Neuronal stem cell (in vitro differentiated cells): Measurements from ENCODE around the gene EPB41L5.

ENCODE experiments used
- DNase-seq: peaks from one replicate; pipeline ENCODE4 v3.0.0-alpha.2; 2013; ENCODE audit warnings: low spot score
- H2AFZ ChIP-seq: one replicate; pipeline ENCODE4 v1.6.1; 2013; ENCODE audit warnings: mild to moderate bottlenecking, low read length, inconsistent platforms
- H2AK5ac ChIP-seq: 2 replicates; pipeline ENCODE4 v1.6.1; 2013; ENCODE audit warnings: low read depth, mild to moderate bottlenecking, inconsistent platforms, low read length, moderate library complexity, mixed read lengths
- H2BK120ac ChIP-seq: 2 replicates; pipeline ENCODE4 v1.6.1; 2013; ENCODE audit warnings: low read depth, mild to moderate bottlenecking, inconsistent platforms, low read length, moderate library complexity, mixed read lengths
- H2BK12ac ChIP-seq: one replicate; pipeline ENCODE4 v1.6.1; 2013; ENCODE audit warnings: low read length, inconsistent platforms
- H2BK15ac ChIP-seq: 2 replicates; pipeline ENCODE4 v1.6.1; 2013; ENCODE audit warnings: mild to moderate bottlenecking, low read length, inconsistent platforms, mixed read lengths
- H2BK5ac ChIP-seq: one replicate; pipeline ENCODE4 v1.6.1; 2013; ENCODE audit warnings: inconsistent platforms, mild to moderate bottlenecking, low read length, moderate library complexity
- H3K14ac ChIP-seq: one replicate; pipeline ENCODE4 v1.6.1; 2013; ENCODE audit warnings: low read length, inconsistent platforms
- H3K18ac ChIP-seq: 2 replicates; pipeline ENCODE4 v1.6.1; 2013; ENCODE audit warnings: low read length, inconsistent platforms
- H3K23ac ChIP-seq: 2 replicates; pipeline ENCODE4 v1.6.1; 2013; ENCODE audit warnings: low read depth, mild to moderate bottlenecking, mixed read lengths, low read length, inconsistent platforms; ENCODE audit not compliant: poor library complexity
- H3K27ac ChIP-seq: replicated peaks from 3 replicates; pipeline ENCODE4 v1.5.1; 2013; ENCODE audit warnings: low read length, inconsistent platforms
- H3K27me3 ChIP-seq, 3 experiments: 2 replicates each; pipeline ENCODE4 v1.6.1; 2013; ENCODE audit warnings: low read length in 3 of 3, mild to moderate bottlenecking in 2 of 3, inconsistent platforms in 1 of 3, low read depth in 1 of 3, mixed read lengths in 1 of 3, moderate library complexity in 1 of 3; ENCODE audit not compliant: control insufficient read depth in 3 of 3, insufficient read depth in 3 of 3
- H3K36me3 ChIP-seq, 2 donors: replicated peaks in 1 of 2; 2 replicates each; pipeline ENCODE4 v1.6.1; 2013; ENCODE audit warnings: low read length in 2 of 2; ENCODE audit not compliant: control insufficient read depth in 2 of 2, insufficient read depth in 2 of 2
- H3K4ac ChIP-seq: 2 replicates; pipeline ENCODE4 v1.6.1; 2013; ENCODE audit warnings: inconsistent platforms, mild to moderate bottlenecking, low read length, moderate library complexity
- H3K4me1 ChIP-seq, 2 donors: 1 replicate in 1 of 2; 2 replicates in 1 of 2; pipeline ENCODE4 v1.6.1; 2013; ENCODE audit warnings: low read length in 2 of 2, low read depth in 1 of 2; ENCODE audit not compliant: control insufficient read depth in 2 of 2, insufficient read depth in 1 of 2
- H3K4me2 ChIP-seq: one replicate; pipeline ENCODE4 v1.6.1; 2013; ENCODE audit warnings: mild to moderate bottlenecking, low read length, inconsistent platforms; ENCODE audit not compliant: insufficient read depth, poor library complexity, severe bottlenecking
- H3K4me3 ChIP-seq, 2 donors: 2 replicates each; pipeline ENCODE4 v1.5.1; 2013; ENCODE audit warnings: low read length in 2 of 2, mild to moderate bottlenecking in 2 of 2, inconsistent platforms in 1 of 2, moderate library complexity in 1 of 2
- H3K79me1 ChIP-seq: one replicate; pipeline ENCODE4 v1.6.1; 2013; ENCODE audit warnings: low read depth, mild to moderate bottlenecking, inconsistent platforms, low read length, moderate library complexity
- H3K9ac ChIP-seq: one replicate; pipeline ENCODE4 v1.6.1; 2013; ENCODE audit warnings: mild to moderate bottlenecking, low read depth, low read length, inconsistent platforms; ENCODE audit not compliant: poor library complexity
- H3K9me3 ChIP-seq, 2 donors: replicated peaks in 1 of 2; 2 replicates each; pipeline versions ENCODE3 to v1.6.1; 2013; ENCODE audit warnings: low read length in 2 of 2, mild to moderate bottlenecking in 2 of 2, inconsistent platforms in 1 of 2, low read depth in 1 of 2, mixed read lengths in 1 of 2, moderate library complexity in 1 of 2; ENCODE audit not compliant: control insufficient read depth in 2 of 2, insufficient read depth in 1 of 2
- H4K8ac ChIP-seq: one replicate; pipeline ENCODE4 v1.6.1; 2013; ENCODE audit warnings: low read depth, mild to moderate bottlenecking, inconsistent platforms, low read length, moderate library complexity
- H4K91ac ChIP-seq: one replicate; pipeline ENCODE4 v1.6.1; 2013; ENCODE audit warnings: low read length, low read depth, mild to moderate bottlenecking, inconsistent platforms; ENCODE audit not compliant: poor library complexity
- WGBS, 2 donors: extraction: QIAGEN DNeasy Blood & Tissue Kit; methylation state at CpG; one replicate each; pipeline ENCODE4 v1.1.7; 2013; ENCODE audit warnings: missing lambda C conversion rate in 2 of 2, mixed read lengths in 1 of 2; ENCODE audit not compliant: insufficient read length in 2 of 2, insufficient replicate concordance in 1 of 2; ENCODE audit errors: extremely low coverage in 2 of 2; 5-methylcytosine and 5-hydroxymethylcytosine counted together

The EPB41L5 gene

DNA sequence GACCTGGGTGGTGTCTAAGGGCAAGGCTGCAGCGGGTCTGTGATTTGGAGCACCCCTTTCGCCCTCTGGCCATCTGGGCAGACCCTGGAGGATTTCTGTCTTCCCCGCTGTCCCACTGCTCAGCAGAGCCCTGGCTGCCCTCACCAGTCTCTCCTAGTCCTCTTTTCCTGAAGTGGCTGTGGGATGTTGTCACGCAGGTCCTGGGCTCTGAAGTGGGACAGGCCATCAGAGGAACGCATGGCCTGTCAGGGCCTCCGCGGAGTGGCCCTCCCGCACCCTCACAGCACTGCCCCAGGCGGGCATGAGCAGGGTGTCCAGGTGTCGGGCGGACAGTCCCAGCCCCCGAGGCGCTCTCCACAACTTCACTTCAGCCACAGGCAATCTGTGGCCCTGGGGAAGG, 211.4 kb downstream of the EPB41L5 start:
- H3K27ac ChIP-seq, result no peak overlapping the region

DNA sequence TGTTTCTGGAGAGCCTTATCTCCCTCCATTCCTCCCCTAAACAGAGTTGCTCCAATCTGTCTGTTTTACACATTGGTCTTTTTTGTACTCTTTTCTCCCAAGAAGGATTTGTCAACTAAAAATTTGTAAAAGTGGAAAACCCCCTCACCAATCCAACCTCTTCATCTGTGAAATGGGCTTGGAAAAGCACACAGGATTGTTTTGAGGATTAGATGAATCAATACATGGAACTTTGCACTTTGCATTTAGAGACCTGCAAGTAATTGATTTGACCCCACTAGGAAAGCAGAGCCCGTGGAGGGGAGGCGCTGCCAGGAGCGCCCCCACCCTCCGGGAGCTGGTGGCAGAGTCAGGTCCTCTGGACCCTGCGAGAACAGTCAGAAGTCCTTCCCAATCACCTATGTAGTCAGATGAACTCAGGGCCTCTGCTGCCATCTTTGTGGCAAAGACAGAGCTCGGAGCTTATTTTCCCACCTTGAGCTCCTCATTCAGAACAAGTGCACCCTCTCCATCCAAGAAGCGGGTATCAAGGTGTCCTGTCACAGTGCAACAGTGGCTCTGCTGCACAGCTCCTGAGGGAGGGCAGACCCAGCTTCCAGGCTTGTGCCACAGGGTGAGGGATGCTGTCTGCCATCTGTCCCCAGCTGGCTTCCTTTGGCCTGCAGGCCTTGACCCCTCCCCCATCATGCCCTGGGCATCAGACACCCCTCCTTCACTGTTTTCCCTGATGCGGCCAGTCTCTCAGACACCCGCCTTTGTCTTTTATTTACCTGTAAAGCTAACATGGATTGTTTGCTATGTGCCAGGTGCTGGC, 212.1 kb downstream of the EPB41L5 start:
- peaks cover 0 to 10% of the 10 kb centered on the region in 2 donors for H3K36me3 ChIP-seq
- H3K23ac ChIP-seq, result no peak overlapping the region
- H3K4me1 ChIP-seq, result no peaks in the 10 kb centered on the region
- no peak overlapping the region for H3K14ac ChIP-seq
- H2BK120ac ChIP-seq, result no peak overlapping the region
- H2BK15ac ChIP-seq, result no peak overlapping the region
- H2BK5ac ChIP-seq, result no peak overlapping the region
- H3K9me3 ChIP-seq, result peaks cover 9 to 14% of the 10 kb centered on the region in 2 donors
- H3K27me3 ChIP-seq, result peaks cover 0 to 63% (median 8%) of the 10 kb centered on the region in 3 experiments
- no peak overlapping the region for H4K91ac ChIP-seq
- no peak overlapping the region for H2AFZ ChIP-seq
- DNase-seq, result no peak
- no peak overlapping the region for H3K18ac ChIP-seq
- peaks cover 6% of the 10 kb centered on the region for H3K79me1 ChIP-seq
- no peak overlapping the region for H3K4me2 ChIP-seq
- WGBS, 2 donors, result no CpG with 5 or more reads among the region's 9 CpGs
- no peak overlapping the region for H3K4ac ChIP-seq
- H3K4me3 ChIP-seq, result no peak overlapping the region
- H3K27ac ChIP-seq, result no peak overlapping the region
- H2AK5ac ChIP-seq, result no peak overlapping the region
- no peak overlapping the region for H3K9ac ChIP-seq
- no peak overlapping the region for H4K8ac ChIP-seq
- no peak overlapping the region for H2BK12ac ChIP-seq

More for the DNA sequence above, 211.4 kb downstream of the EPB41L5 start:
- H2AK5ac ChIP-seq, result peak overlapping the region; percentile 23
- no peak overlapping the region for H3K4ac ChIP-seq
- H3K36me3 ChIP-seq, result peaks cover 2 to 10% of the 10 kb centered on the region in 2 donors
- peak overlapping the region; percentile 25 for H3K18ac ChIP-seq
- H3K4me2 ChIP-seq, result no peak overlapping the region
- no peak overlapping the region for H3K14ac ChIP-seq
- H3K9me3 ChIP-seq, result peaks cover 9 to 14% of the 10 kb centered on the region in 2 donors
- no peaks in the 10 kb centered on the region for H3K4me1 ChIP-seq
- H4K8ac ChIP-seq, result no peak overlapping the region
- peak overlapping the region; percentile 46 for H3K9ac ChIP-seq
- peak overlapping the region; percentile 20 for H2BK15ac ChIP-seq
- H2AFZ ChIP-seq, result peak overlapping the region; percentile 98
- H3K79me1 ChIP-seq, result peaks cover 6% of the 10 kb centered on the region
- no peak overlapping the region for H4K91ac ChIP-seq
- peak overlapping the region in 1 of 2 donors; percentile 54 for H3K4me3 ChIP-seq
- peak overlapping the region; percentile 52 for H2BK12ac ChIP-seq
- peaks cover 0 to 56% (median 8%) of the 10 kb centered on the region in 3 experiments for H3K27me3 ChIP-seq
- no peak overlapping the region for H2BK5ac ChIP-seq
- WGBS, 2 donors, result no CpG with 5 or more reads among the region's 13 CpGs
- H3K23ac ChIP-seq, result peak overlapping the region; percentile 19
- no peak for DNase-seq
- H2BK120ac ChIP-seq, result peak overlapping the region; percentile 11

DNA sequence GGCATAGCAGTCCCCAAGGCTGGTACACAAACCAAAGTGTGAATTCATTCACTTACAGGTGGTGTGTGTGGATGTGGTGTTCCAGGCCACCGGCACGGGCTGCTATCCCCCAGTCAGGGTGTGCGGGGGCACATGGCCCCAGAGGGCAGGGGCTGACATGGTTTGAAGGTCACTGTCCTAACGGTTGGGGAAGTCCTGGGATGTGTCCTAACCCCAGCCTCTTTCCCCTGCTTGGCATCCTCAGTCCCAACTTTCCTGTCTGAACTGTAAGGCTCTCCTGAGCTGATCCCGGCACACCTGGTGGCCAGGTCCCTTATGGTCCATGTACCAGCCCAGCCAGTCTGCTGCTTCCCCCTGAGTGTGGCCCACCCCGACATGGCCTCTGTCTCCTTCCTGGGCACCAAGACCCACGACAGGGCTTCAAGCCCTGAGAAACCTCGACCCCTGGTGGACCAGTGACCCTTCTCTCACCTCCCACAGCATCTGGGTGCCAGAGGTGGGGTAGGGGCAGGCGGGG, 212.7 kb downstream of the EPB41L5 start:
- Histone ChIP-seq H2BK15ac (peak overlapping the region; percentile 50), H3K4me3 (no peak overlapping the region), H3K79me1 (peaks cover 6% of the 10 kb centered on the region), H4K8ac (no peak overlapping the region), H2BK12ac (peak overlapping the region; percentile 33), H2BK5ac (peak overlapping the region; percentile 76), H3K27ac (no peak overlapping the region), H3K4ac (no peak overlapping the region), H4K91ac (no peak overlapping the region), H3K27me3 (peaks cover 0 to 65% (median 8%) of the 10 kb centered on the region in 3 experiments), H2AK5ac (peak overlapping the region; percentile 8), H2BK120ac (no peak overlapping the region), H2AFZ (no peak overlapping the region), H3K23ac (peak overlapping the region; percentile 60), H3K36me3 (peaks cover 0 to 10% of the 10 kb centered on the region in 2 donors), H3K9me3 (peaks cover 9 to 14% of the 10 kb centered on the region in 2 donors), H3K4me1 (no peaks in the 10 kb centered on the region), H3K4me2 (no peak overlapping the region), H3K18ac (no peak overlapping the region), H3K9ac (no peak overlapping the region), H3K14ac (no peak overlapping the region)
- no CpG with 5 or more reads among the region's 9 CpGs for WGBS, 2 donors
- no peak for DNase-seq

DNA sequence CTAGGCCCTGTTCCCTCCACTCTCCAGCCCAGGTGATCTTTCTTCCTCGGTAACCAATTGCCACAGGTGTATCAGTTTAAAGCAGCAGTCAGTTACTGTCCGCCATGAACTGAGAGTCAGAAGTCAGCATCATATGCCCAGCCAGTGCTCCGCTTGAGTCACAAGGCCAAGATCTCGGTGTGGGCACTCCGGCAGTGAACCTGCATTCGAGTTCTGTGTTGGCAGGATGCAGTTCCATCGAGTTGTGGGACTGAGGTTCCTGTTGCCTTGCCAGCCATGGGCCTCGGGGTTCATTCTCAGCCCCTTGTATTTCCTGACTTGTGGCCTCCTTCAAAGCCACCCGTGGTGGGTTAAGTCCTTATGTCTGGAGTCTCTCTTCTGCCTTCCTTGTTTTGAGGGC, 213.4 kb downstream of the EPB41L5 start:
- H2BK12ac ChIP-seq, result no peak overlapping the region
- H3K4me2 ChIP-seq, result no peak overlapping the region
- peaks cover 0 to 10% of the 10 kb centered on the region in 2 donors for H3K36me3 ChIP-seq
- H4K91ac ChIP-seq, result no peak overlapping the region
- peaks cover 0 to 71% (median 8%) of the 10 kb centered on the region in 3 experiments for H3K27me3 ChIP-seq
- peaks cover 9 to 14% of the 10 kb centered on the region in 2 donors for H3K9me3 ChIP-seq
- H3K79me1 ChIP-seq, result peaks cover 6% of the 10 kb centered on the region
- H2BK5ac ChIP-seq, result peak overlapping the region; percentile 76
- H3K14ac ChIP-seq, result no peak overlapping the region
- no peak overlapping the region for H2AK5ac ChIP-seq
- no peak overlapping the region for H3K4ac ChIP-seq
- no peak overlapping the region for H3K18ac ChIP-seq
- no peak overlapping the region for H3K23ac ChIP-seq
- H2BK120ac ChIP-seq, result peak overlapping the region; percentile 72
- H2AFZ ChIP-seq, result no peak overlapping the region
- no peak overlapping the region for H4K8ac ChIP-seq
- H3K4me3 ChIP-seq, result no peak overlapping the region
- no CpG with 5 or more reads among the region's 9 CpGs for WGBS, 2 donors
- peak overlapping the region; percentile 35 for H2BK15ac ChIP-seq
- H3K4me1 ChIP-seq, result no peaks in the 10 kb centered on the region
- no peak for DNase-seq
- H3K9ac ChIP-seq, result no peak overlapping the region
- H3K27ac ChIP-seq, result no peak overlapping the region
